H1 (cell line): ENCODE results near the gene DYRK1B.

ENCODE experiments used
- CHD2 ChIP-seq: IDR thresholded peaks from 2 replicates; pipeline ENCODE4 v1.6.1; 2012; ENCODE audit warnings: low read length, improper control_type of control experiment
- CTCF ChIP-seq, 3 experiments: IDR thresholded peaks; 1 replicate in 2 of 3; 2 replicates in 1 of 3; pipeline versions ENCODE4 v1.5.1 to v1.6.1; 2011; ENCODE audit warnings: low read length in 3 of 3, mild to moderate bottlenecking in 3 of 3, inconsistent platforms in 2 of 3, low read depth in 1 of 3, moderate library complexity in 1 of 3; ENCODE audit not compliant: insufficient read depth in 1 of 3; ENCODE audit errors: control extremely low read depth in 1 of 3
- EZH2 ChIP-seq: fragments of 200-600 bp; sonication (generic); IDR thresholded peaks from 2 replicates; pipeline ENCODE4 v1.7.1; 2012; ENCODE audit warnings: low read depth, mild to moderate bottlenecking, moderate library complexity, low read length, inconsistent platforms; ENCODE audit not compliant: severe bottlenecking
- GTF2F1 ChIP-seq: IDR thresholded peaks from 2 replicates; pipeline ENCODE4 v1.6.1; 2012; ENCODE audit warnings: low read depth, low read length, improper control_type of control experiment, borderline replicate concordance
- JUND ChIP-seq: IDR thresholded peaks from 2 replicates; pipeline ENCODE4 v1.6.1; 2011; ENCODE audit warnings: mild to moderate bottlenecking, improper control_type of control experiment, low read length
- TCF12 ChIP-seq: IDR thresholded peaks from 2 replicates; pipeline ENCODE4 v1.6.1; 2011; ENCODE audit warnings: low read depth, mild to moderate bottlenecking, low read length

- TF ChIP-seq CTCF (IDR thresholded peaks at IDR 0.05; ENCODE audit: control extremely low read depth in 1 of 3, insufficient read depth in 1 of 3, low read depth in 1 of 3, low read length in 3 of 3) (no peak), GTF2F1 (no peak), CHD2 (no peak), TCF12 (no peak), EZH2 (no peak), JUND (no peak)
These were observed 14.2 kb downstream of the DYRK1B start for GRCh38 chr19:39819786-39820185.
